Mammary epithelial cell (primary cell): ENCODE measurements around the gene QKI.

ENCODE experiments used
- EZH2 ChIP-seq: IDR thresholded peaks from 2 replicates; pipeline ENCODE4 v1.6.1; 2012; ENCODE audit warnings: low read length, inconsistent platforms, borderline replicate concordance
- TF ChIP-seq, protein P1 (sequence below), 2 donors: IDR thresholded peaks in 1 of 2; conservative IDR thresholded peaks in 1 of 2; 2 replicates each; pipeline ENCODE4 v1.5.1; 2011 to 2012; ENCODE audit warnings: inconsistent platforms in 2 of 2, low read length in 2 of 2, mild to moderate bottlenecking in 2 of 2, control low read depth in 1 of 2, low read depth in 1 of 2; ENCODE audit not compliant: insufficient read depth in 1 of 2; ENCODE audit errors: extremely low read depth in 1 of 2

DNA sequence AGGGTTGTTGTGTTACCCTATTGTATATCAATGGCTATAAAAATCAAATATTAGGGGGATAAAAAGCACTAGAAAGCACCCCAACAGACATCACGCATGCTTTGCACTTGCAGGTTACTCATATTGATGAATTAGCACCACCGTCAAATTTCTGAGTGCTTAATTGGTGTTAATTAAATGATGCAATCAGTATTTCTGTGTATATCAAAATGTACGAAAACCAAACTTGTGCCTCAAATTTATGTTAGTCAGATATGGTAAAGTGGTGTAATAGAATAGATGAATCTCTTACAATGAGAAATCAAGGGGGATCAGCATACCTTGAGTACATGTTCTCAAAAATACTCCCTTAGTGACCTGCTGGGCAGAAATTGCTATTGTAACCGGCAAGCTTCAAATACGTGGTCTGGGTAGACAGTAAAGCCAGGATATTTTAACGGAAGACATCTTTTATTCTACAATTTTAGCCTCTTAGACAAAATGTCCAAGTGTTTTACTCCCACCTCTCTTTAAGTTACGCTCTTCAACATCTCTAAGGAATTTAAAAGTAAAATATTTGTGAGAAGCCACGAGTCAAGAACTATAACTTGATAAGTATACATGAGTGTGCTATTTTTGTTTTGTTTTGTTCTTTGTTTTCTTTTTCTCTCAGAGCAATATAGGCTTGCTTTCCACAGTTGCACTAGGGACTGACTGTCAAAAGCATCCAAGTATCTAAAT is 166.0 kb downstream of the QKI start:
- TF ChIP-seq, protein P1, sequence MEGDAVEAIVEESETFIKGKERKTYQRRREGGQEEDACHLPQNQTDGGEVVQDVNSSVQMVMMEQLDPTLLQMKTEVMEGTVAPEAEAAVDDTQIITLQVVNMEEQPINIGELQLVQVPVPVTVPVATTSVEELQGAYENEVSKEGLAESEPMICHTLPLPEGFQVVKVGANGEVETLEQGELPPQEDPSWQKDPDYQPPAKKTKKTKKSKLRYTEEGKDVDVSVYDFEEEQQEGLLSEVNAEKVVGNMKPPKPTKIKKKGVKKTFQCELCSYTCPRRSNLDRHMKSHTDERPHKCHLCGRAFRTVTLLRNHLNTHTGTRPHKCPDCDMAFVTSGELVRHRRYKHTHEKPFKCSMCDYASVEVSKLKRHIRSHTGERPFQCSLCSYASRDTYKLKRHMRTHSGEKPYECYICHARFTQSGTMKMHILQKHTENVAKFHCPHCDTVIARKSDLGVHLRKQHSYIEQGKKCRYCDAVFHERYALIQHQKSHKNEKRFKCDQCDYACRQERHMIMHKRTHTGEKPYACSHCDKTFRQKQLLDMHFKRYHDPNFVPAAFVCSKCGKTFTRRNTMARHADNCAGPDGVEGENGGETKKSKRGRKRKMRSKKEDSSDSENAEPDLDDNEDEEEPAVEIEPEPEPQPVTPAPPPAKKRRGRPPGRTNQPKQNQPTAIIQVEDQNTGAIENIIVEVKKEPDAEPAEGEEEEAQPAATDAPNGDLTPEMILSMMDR (conservative IDR thresholded peaks at IDR 0.05 in 1 of 2, IDR thresholded peaks at IDR 0.05 in 1 of 2; ENCODE audit: extremely low read depth in 1 of 2, insufficient read depth in 1 of 2, low read depth in 1 of 2, low read length in 2 of 2), result no peak
- TF ChIP-seq EZH2, result no peak
